GM12874 (cell line): Measurements from ENCODE around the gene GAS7.

Experiments used
- TF ChIP-seq, protein P1 (sequence below): IDR thresholded peaks from 2 replicates; pipeline ENCODE4 v1.5.1; 2011; ENCODE audit warnings: low read depth, mild to moderate bottlenecking, control low read depth, low read length, moderate library complexity; ENCODE audit not compliant: insufficient read depth

The GAS7 gene

DNA sequence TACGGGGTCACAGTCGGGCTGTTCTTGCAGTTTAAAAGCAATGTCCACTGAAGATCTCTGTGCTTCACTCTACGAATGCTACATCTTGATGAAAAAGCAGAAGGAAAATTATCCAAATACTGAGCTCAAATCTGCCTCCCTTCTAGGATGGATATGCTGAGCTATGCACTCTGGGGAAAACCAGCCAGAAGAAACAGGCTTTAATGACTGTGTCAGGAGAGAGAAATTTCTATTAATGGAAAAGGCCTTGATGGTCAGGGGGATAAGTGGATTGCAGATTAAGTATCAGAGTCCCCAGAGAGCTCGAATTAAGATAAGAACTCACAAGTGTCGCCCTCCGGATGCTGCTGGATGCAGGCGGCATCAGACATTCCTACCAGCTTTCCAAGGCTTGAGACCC, 253.7 kb downstream of the GAS7 start:
- TF ChIP-seq, protein P1, sequence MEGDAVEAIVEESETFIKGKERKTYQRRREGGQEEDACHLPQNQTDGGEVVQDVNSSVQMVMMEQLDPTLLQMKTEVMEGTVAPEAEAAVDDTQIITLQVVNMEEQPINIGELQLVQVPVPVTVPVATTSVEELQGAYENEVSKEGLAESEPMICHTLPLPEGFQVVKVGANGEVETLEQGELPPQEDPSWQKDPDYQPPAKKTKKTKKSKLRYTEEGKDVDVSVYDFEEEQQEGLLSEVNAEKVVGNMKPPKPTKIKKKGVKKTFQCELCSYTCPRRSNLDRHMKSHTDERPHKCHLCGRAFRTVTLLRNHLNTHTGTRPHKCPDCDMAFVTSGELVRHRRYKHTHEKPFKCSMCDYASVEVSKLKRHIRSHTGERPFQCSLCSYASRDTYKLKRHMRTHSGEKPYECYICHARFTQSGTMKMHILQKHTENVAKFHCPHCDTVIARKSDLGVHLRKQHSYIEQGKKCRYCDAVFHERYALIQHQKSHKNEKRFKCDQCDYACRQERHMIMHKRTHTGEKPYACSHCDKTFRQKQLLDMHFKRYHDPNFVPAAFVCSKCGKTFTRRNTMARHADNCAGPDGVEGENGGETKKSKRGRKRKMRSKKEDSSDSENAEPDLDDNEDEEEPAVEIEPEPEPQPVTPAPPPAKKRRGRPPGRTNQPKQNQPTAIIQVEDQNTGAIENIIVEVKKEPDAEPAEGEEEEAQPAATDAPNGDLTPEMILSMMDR = no peak

DNA sequence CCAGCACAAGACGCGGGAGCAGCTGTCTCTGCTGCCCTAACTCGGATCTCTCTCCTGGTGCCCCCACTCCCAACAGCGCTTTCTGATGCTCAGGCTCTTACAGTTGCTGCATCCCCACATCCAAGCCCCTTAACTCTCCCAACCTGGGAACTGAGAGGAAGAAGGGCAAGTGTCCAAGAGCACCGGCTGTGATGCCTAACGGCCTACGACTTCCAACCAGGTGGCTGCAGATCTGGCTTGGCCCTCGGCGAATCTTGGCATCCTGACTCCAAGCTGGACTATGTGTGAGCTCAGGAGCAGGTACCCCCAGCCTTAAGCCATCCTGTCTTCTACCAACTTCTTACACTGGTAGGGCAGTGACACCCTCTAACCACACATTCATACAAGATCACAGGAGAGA, 255.1 kb downstream of the GAS7 start:
- TF ChIP-seq, protein P1 = no peak

DNA sequence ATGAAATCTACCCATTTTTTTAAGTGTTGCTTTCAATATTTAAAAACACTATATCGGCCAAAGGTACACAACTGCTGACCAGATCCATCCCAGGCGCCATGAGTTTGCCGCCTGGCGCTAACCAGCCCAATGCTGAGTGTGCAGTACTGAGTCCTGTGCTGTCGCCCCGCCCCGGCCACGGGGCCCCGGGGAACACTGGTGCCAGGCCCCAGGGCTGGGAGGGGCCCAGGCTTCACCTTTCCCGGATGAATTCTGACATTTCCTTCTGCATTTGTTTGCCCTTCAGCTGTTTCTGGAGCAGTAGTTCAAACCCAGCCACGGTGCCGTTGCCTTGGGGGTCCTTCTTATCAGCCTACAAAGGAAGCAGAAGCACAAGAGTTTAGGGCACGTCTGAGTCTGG, 255.5 kb downstream of the GAS7 start:
- TF ChIP-seq, protein P1 = no peak

DNA sequence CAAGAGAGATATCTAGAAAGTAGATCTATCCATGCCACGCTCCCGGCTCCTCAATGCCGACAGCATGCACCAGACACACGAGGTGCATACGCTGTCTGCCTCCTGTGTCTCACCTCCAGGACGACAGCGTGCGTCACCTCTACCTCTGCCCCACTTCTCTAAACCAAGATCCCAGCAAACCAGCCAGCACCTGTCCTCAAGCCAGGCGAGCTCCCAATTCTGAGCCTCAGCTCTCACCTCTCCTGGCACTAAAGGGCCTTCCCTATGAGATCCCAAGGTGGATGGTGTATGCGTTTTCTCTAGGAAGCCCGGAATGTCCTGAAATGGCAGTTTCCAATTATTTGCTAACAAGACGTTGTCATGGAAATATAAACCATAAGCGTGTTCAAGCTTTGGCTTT, 257.1 kb downstream of the GAS7 start:
- TF ChIP-seq, protein P1 = no peak

DNA sequence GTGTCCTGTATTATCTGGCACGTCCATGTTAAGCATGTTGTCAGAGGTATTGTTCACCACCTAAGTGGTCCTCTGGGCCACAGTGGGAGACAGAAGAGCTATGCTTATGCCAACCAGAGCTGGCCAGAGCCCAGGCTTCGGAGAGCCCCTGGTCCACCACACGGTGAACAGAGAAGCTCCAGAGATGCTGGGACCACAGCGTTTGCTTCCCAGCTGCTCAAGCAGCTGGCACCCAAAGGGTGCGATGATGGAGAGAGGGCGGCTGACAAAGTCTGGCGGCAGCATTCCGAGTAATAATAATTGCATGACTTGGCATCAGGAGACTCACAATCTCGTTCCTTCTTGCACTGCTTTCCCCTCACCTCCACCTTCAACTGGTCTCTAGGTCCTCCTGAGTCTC, 257.6 kb downstream of the GAS7 start:
- TF ChIP-seq, protein P1 = no peak

DNA sequence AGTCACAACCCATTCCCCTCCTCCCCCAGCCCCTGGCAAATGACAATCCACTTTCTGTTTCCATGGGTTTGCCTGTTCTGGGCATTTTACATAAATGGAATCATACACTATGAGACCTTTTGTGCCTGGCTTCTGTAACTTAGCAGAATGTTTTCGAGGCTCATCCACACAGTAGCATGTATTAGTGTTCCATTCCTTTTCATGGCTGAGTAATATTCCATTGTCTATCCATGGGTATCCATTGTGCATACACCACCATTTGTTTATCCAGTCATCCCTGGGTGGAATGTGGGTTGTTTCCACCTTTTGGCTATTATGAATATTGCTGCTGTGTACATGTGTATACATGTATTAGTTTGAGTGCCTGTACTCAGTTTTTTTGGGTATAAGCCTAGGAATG, 259.6 kb downstream of the GAS7 start:
- TF ChIP-seq, protein P1 = no peak

DNA sequence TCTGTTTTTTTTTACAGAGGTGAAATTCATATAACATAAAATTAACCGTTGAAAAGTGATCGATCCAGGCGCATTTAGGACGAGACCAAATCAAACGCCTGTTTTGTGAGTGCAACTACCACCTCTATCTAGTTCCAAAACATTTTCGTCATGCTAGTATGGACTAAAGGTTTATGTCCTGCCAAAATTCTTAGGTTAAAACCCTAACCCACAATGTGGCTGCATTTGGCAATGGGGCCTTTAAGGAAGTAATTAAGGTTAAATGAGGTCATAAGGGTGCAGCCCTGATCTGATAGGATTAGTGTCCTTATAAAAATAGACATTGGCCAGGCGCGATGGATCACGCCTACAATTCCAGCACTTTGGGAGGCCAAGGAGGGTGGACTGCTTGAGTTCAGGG, 260.5 kb downstream of the GAS7 start:
- TF ChIP-seq, protein P1 = no peak
